AG09309 (cell line): ENCODE measurements around the gene JUP.

Source experiments
- DNase-seq: peaks from one replicate; pipeline ENCODE4 v3.0.0-alpha.2; 2010; ENCODE audit warnings: low read depth
- H3K4me3 ChIP-seq: 2 replicates; pipeline ENCODE4 v1.5.1; 2011; ENCODE audit warnings: mild to moderate bottlenecking, low read depth, low read length, moderate library complexity; ENCODE audit not compliant: control insufficient read depth
- CTCF ChIP-seq: IDR thresholded peaks from 2 replicates; pipeline ENCODE4 v1.5.1; 2011; ENCODE audit warnings: mild to moderate bottlenecking, low read depth, low read length, inconsistent platforms; ENCODE audit not compliant: insufficient read depth, control insufficient read depth; ENCODE audit errors: missing control alignments

The JUP gene

GRCh38 chr17:41734139-41734948, 52.2 kb downstream of the JUP start, which contains the start of gene HAP1:
Gene HAP1, minus strand, starts transcription at chr17:41734643. Its CDS starts 9 bp downstream, at chr17:41734634.
- no peak for TF ChIP-seq CTCF
- DNase-seq: no peak

GRCh38 chr17:41733348-41734138, 53.0 kb downstream of the JUP start:
- H3K4me3 ChIP-seq: no peak overlapping the region
- no peak for DNase-seq
- TF ChIP-seq CTCF: no peak

More at GRCh38 chr17:41734139-41734948, 52.2 kb downstream of the JUP start, which contains the start of gene HAP1:
- peak within 1 kb of the TSS; percentile 38 for H3K4me3 ChIP-seq

- DNase-seq: no peak
- TF ChIP-seq CTCF: no peak
- no peak overlapping the region for H3K4me3 ChIP-seq
Observed at GRCh38 chr17:41731836-41732235, 54.7 kb downstream of the JUP start.

- TF ChIP-seq CTCF: no peak
- DNase-seq: no peak
- no peak overlapping the region for H3K4me3 ChIP-seq
Observed at GRCh38 chr17:41730479-41730878, 56.0 kb downstream of the JUP start.

- no peak for DNase-seq
- TF ChIP-seq CTCF: no peak
- no peak overlapping the region for H3K4me3 ChIP-seq
Observed at GRCh38 chr17:41728056-41728455, 58.5 kb downstream of the JUP start.

- TF ChIP-seq CTCF: no peak
- no peak overlapping the region for H3K4me3 ChIP-seq
- DNase-seq: no peak
Observed at GRCh38 chr17:41725134-41725533, 61.4 kb downstream of the JUP start.
